ENCODE measurements around the gene MACC1. TPM values are rescaled to one million over a fixed set of nuclear protein-coding genes. Genes with fewer than 3 reads are reported as not detected.
"Not testable (repeated sequence)": the region's sequence is repeated elsewhere in the genome, so short reads cannot be mapped to it uniquely, and the experiment has no call there.

MACC1 gene
- total RNA-seq, 2 donors from 2014 or later: 1.5 to 2.5 TPM

DNA sequence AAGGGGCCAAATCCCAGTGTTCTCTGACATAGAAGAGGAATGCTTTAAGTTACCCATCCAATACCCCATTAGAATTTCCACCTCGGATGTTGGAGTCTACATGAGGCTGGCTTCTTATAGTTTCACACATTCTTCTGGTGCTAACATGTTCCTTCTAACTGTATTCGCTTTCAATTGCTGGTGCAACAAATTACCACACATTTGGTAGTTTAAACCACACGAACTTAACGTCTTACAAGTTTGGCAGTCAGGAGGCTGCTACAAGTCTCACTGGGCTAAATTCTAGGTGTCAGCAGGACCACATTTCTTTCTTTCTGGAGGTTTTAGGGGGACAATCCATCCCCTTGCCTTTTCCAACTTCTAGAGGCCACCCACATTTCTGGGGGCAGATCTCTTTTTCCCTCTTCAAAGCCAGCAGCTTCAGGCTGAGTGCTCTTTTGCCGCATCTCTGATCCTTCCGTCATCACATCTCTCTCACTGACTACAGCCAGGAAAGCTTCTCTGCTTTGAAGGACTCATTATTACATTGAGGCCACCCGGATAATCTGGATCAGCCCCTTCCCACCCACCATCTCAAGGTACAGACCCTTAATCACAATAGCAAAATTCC is 5.1 kb upstream of the MACC1 start:
- ATAC-seq (replicated peaks): no peak
- no peak overlapping the region for H3K4me3 Mint-ChIP-seq
- H3K4me1 Mint-ChIP-seq: peaks cover 7% of the 10 kb centered on the region
- no peak overlapping the region for H3K27ac Mint-ChIP-seq
- H3K9me3 Mint-ChIP-seq: peaks cover 9% of the 10 kb centered on the region
- H3K27me3 Mint-ChIP-seq: no peaks in the 10 kb centered on the region
- H3K36me3 Mint-ChIP-seq (ENCODE audit: low read depth): no peaks in the 10 kb centered on the region

DNA sequence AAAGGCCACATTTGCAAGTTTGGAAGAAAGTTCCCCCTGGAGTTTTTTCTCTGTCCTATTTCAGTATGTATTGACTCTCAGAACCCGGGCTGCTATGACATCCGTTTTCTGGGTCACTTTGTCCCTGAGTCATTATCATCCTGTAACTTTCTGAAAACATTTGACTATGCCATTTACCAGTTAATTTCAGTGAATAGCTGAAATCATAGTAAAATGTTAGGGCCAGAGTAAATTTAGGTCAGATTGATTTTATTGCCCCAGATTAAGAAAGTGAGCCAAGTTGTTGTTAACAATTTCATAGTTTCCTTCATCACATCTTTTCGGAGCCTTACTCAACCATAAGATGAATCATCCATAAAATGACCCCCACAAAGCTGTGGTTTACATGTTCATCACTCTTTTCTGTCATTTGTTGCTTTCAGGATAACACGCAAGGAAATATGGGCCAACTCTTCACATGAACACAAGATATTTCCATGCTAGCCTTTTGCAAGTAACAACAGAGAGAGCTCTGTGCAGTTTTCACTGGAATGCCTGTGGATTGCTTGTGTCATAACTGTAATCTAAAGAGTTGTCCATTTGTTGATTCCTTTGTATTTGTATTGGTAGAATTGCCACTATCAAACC is 3.9 kb upstream of the MACC1 start:
- H3K4me1 Mint-ChIP-seq: peaks cover 7% of the 10 kb centered on the region

DNA sequence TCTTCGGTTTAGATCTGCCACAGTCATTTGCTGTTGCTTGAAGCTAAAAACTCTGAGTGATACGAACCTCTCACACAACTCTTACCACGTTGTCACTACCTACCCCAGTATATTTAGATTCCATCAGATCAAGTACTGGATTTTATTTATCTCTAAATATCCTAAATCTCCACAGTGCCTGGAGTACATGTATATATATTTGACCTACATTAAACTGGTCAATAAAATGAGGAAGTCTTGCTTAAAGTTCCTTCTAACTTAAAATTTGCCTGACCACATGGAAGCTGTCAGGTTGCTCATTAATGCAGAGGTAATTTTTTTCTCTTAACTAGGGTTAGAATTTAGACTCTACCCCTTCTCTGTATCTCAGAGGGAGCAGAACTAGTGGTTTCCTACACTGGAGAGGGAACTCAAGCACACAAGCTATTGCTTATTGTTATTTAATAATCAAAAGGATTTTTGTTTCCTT is 3.1 kb upstream of the MACC1 start:
- Mint-ChIP-seq H3K4me3 (no peak overlapping the region), H3K27me3 (no peaks in the 10 kb centered on the region), H3K36me3 (ENCODE audit: low read depth) (no peaks in the 10 kb centered on the region), H3K4me1 (peaks cover 7% of the 10 kb centered on the region), H3K9me3 (peaks cover 5% of the 10 kb centered on the region), H3K27ac (peak overlapping the region; percentile 30)
- no peak for ATAC-seq (replicated peaks)

More for the DNA sequence above, 3.9 kb upstream of the MACC1 start:
- Mint-ChIP-seq H3K27me3 (no peaks in the 10 kb centered on the region), H3K9me3 (peaks cover 9% of the 10 kb centered on the region), H3K36me3 (ENCODE audit: low read depth) (no peaks in the 10 kb centered on the region), H3K4me3 (no peak overlapping the region), H3K27ac (peak overlapping the region; percentile 30)
- peak; percentile 51 for ATAC-seq (replicated peaks)

DNA sequence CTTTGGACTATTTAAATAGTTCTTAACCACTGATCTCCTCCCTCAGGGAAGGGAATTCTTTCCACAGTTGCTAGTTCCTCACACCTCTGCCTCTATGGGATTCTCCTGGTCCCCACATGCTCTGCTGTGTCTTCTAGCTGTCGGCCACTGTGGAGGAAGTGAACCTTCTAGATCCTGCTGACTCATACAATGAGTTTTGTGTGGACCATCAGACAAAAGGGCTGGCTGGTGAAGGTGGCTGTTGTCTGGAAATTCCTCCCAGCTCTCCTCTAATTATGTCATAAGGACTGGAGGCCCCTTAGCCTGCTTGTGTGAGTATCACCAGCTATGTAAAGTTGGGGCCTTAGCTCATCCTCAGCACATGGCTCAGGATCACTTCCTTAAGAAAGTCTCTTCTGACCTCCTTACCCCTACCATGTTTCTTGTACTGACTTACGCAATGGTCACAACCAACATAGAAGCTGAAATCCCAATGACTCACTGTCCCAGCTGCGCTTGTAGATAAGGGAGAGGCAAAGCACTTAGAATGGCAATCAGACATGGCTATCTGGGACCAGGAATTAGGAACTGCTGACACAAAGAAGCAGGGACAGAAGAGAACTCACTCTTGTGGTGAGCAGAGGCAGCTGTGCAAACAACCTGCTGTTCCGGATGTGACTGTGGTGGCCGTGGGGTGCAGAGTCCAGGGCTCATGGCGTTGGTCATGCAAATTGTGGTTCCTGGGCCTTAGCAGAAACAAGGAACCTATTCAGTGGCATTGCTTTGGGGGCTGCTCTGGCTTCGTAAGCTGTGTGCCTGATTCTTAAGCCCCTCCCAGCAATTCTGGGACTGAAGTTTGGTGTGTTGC is 2.5 kb upstream of the MACC1 start:
- Mint-ChIP-seq H3K36me3 (ENCODE audit: low read depth) (no peaks in the 10 kb centered on the region), H3K4me1 (peaks cover 7% of the 10 kb centered on the region), H3K4me3 (peak overlapping the region; percentile 4), H3K9me3 (peaks cover 5% of the 10 kb centered on the region), H3K27me3 (no peaks in the 10 kb centered on the region), H3K27ac (peak overlapping the region; percentile 64)
- ATAC-seq (replicated peaks): peak; percentile 56

DNA sequence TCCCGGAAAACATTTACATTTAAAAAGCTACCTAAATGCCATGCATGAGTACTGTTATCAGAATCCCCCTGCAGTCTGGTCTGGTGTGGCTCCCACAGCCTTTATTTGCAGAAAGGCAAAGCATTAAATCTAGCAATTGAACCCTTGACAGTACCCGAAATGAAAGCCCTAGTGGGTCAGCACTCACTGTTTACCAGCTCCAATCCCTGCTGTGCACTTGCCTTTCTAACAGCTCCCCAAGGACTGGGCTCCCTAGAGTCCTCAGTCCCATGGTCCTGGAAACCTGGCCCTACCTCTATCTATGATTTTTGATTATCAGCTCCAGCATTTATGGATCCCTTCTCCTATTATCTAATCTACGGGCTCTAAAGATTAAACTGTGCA is 1.9 kb upstream of the MACC1 start:
- H3K9me3 Mint-ChIP-seq: peaks cover 8% of the 10 kb centered on the region
- ATAC-seq (replicated peaks): no peak
- H3K4me3 Mint-ChIP-seq: no peak overlapping the region
- peaks cover 3% of the 10 kb centered on the region for H3K27me3 Mint-ChIP-seq
- peak overlapping the region; percentile 64 for H3K27ac Mint-ChIP-seq
- H3K36me3 Mint-ChIP-seq (ENCODE audit: low read depth): no peaks in the 10 kb centered on the region
- peaks cover 7% of the 10 kb centered on the region for H3K4me1 Mint-ChIP-seq

DNA sequence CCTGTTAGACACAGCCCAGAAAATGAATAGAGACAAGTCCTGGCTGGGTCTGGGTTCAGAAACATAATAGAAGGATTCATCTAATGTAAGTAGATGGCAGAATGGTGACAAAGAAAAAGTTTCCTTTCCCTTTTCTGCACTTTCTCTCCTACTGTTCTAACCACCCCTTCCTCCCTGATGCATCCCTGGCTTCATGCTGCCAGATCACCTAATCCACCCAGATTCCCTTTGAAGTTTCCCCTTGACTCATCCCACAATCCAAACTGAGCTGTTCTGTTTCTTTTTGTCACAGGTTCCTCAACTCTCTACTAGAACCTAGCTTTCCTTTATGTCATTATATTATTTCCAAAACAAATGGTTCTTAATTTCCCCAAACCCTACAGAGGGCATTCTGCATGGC is 1.1 kb upstream of the MACC1 start:
- ATAC-seq (replicated peaks): no peak
- Mint-ChIP-seq H3K9me3 (peaks cover 9% of the 10 kb centered on the region), H3K27ac (no peak overlapping the region), H3K27me3 (peaks cover 4% of the 10 kb centered on the region), H3K4me1 (peaks cover 7% of the 10 kb centered on the region), H3K4me3 (no peak overlapping the region), H3K36me3 (ENCODE audit: low read depth) (no peaks in the 10 kb centered on the region)

DNA sequence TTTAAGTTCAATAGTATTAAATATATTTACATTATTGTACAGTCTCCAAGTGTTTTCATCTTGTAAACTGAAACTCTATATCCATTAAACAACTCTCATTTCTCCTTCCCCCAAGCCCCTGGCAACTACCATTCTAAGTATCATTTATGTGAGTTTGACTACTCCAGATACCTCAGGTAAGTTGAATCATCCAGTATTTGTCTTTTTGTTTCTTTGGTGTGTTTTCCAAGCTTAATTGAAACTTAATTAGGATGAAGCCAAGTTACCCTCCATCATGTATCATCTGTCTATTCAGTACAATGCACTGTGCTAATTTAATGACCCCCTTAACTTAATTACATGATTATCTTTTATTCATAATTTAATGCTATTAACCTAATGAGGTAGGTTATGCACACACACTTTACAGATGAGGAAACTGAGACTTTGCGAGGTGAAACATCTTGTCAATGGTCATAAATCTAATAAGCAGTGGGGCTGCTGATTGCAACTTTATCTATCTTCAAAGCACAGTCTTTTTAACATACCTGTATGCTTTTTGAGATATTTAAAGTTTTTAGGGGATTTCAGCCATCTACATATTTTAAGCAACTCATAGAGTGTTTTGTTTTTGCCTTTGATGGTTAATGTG is 663 bp downstream of the MACC1 start:
- peaks cover 9% of the 10 kb centered on the region for H3K9me3 Mint-ChIP-seq
- no peak overlapping the region for H3K4me3 Mint-ChIP-seq
- H3K27me3 Mint-ChIP-seq: peaks cover 4% of the 10 kb centered on the region
- no peaks in the 10 kb centered on the region for H3K36me3 Mint-ChIP-seq (ENCODE audit: low read depth)
- no peak for ATAC-seq (replicated peaks)
- no peak overlapping the region for H3K27ac Mint-ChIP-seq
- peaks cover 7% of the 10 kb centered on the region for H3K4me1 Mint-ChIP-seq

DNA sequence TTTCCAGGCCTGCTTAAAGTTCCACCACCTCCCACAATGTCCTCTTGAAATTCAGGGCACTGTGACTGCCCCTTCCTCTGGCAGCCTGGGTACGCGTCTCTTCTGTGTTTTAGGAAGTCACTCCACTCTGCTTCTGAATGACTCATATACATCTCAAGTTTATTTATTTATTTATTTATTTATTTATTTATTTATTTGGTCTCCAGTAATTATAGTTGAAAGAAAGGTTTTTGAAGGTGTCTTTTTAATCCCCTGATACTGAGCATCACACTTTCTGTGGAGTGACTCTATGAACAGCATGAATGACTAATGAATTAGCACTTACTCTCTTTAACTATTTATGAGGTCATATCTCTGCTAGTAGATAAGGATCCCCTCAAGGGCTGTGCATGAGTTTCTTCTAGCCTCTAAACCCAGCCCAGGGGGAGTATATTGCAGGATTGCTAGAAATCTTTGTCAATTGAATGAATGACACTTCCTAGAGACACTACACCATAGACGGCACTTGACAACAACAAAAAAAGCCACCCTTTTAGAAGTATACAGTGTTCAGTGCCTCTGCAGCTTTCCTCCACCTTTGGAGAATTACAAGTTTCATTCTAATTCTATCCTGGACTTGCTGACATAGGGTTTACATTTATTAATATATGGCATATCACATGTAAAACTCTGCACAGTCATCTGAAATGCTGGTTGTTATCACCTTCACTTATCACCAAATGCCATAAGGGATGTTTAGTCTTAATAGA is 2.1 kb downstream of the MACC1 start:
- H3K9me3 Mint-ChIP-seq: peaks cover 12% of the 10 kb centered on the region
- H3K4me1 Mint-ChIP-seq: peaks cover 7% of the 10 kb centered on the region
- no peak overlapping the region for H3K4me3 Mint-ChIP-seq
- no peaks in the 10 kb centered on the region for H3K36me3 Mint-ChIP-seq (ENCODE audit: low read depth)
- H3K27ac Mint-ChIP-seq: no peak overlapping the region
- peaks cover 4% of the 10 kb centered on the region for H3K27me3 Mint-ChIP-seq
- no peak for ATAC-seq (replicated peaks)

DNA sequence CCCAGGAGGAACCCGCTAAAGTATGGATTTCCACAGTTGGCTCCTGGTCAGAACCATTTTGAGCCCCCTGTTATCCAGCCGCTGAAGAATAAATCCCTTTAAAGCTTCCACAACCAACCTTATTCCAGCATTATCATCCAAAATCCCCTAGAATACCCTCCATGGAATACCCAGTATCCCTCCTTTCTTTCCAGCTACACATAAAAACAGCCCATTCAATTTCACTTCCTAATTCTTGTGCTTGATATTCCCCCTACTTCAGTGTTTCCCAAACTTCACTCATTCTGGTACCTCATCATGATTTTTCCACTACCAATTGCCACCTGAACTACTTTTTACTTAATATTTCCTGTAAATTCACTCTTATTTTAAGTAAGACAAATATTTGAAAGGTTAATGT is 3.1 kb downstream of the MACC1 start:
- H3K9me3 Mint-ChIP-seq: peaks cover 12% of the 10 kb centered on the region
- no peak for ATAC-seq (replicated peaks)

DNA sequence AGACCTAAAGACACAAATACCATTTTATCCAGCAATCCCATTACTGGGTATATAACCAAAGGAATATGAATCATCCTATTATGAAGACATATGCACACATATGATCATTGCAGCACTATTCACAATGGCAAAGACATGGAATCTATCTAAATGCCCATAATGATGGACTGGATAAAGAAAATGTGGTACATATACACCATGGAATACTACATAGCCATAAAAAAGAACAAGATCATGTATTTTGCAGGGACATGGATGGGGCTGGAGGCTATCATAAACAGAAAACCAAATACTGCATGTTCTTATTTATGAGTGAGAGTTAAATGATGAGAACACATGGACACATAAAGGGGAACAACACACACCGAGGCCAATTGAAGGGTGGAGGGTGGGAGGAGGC is 3.8 kb downstream of the MACC1 start:
- no peaks in the 10 kb centered on the region for H3K4me1 Mint-ChIP-seq
- peaks cover 7% of the 10 kb centered on the region for H3K9me3 Mint-ChIP-seq
- H3K36me3 Mint-ChIP-seq (ENCODE audit: low read depth): no peaks in the 10 kb centered on the region
- no peak for ATAC-seq (replicated peaks)
- H3K4me3 Mint-ChIP-seq: no peak overlapping the region
- peaks cover 4% of the 10 kb centered on the region for H3K27me3 Mint-ChIP-seq
- H3K27ac Mint-ChIP-seq: no peak overlapping the region

More for the DNA sequence above, 3.1 kb downstream of the MACC1 start:
- H3K4me1 Mint-ChIP-seq: peaks cover under 1% of the 10 kb centered on the region
- H3K27me3 Mint-ChIP-seq: peaks cover 4% of the 10 kb centered on the region
- H3K27ac Mint-ChIP-seq: no peak overlapping the region
- H3K36me3 Mint-ChIP-seq (ENCODE audit: low read depth): no peaks in the 10 kb centered on the region
- H3K4me3 Mint-ChIP-seq: no peak overlapping the region

DNA sequence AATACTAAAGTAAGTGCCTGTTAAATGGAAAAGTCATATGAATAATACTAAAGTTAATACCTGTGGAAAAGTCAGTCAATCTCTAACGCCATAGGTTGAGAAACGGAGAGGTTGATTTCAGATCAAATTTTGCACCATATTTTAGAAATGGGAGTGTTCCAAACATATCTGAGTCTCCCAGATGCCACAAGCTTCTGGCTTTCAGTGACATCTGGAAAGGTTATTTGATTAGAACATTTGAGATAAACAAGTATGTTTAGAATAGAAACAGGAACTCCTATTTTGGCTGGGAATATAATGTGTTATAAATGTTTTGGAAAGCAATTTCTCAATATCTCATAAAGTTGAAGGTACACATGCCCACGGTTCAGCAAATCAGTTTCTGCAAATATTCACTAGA is 5.8 kb downstream of the MACC1 start:
- ATAC-seq (replicated peaks): no peak
- Mint-ChIP-seq H3K36me3 (ENCODE audit: low read depth) (no peaks in the 10 kb centered on the region), H3K9me3 (peaks cover 12% of the 10 kb centered on the region), H3K4me3 (no peak overlapping the region), H3K27ac (no peak overlapping the region), H3K27me3 (peaks cover 4% of the 10 kb centered on the region), H3K4me1 (no peaks in the 10 kb centered on the region)

DNA sequence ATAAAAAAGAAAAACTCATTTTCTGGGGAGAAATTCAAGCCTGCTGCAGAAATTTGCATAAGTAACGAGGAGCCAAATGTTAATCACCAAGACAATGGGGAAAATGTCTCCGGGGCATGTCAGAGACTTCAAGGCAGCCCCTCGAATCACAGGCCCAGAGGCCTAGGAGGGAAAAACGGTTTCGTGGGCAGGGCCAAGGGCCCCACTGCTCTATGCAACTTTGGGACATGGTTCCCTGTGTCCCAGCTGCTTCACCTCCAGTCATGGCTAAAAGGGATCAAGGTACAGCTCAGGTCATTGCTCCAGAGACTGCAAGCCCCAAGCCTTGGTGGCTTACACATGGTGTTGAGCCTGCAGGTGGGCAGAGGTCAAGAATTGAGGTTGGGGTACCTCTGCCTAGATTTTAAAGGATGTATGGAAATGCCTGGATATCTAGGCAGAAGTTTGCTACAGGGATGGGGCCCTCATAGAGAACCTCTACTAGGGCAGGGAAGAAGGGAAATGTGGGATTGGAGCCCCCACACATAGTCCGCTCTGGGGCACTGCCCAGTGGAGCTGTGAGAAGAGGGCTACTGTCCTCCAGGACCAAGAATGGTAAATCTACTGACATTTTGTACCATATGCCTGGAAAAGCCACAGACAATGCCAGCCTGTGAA is 8.4 kb downstream of the MACC1 start:
- Mint-ChIP-seq H3K27me3 (no peaks in the 10 kb centered on the region), H3K36me3 (ENCODE audit: low read depth) (no peaks in the 10 kb centered on the region), H3K9me3 (peaks cover 9% of the 10 kb centered on the region), H3K4me3 (no peak overlapping the region), H3K4me1 (no peaks in the 10 kb centered on the region), H3K27ac (no peak overlapping the region)
- no peak for ATAC-seq (replicated peaks)

DNA sequence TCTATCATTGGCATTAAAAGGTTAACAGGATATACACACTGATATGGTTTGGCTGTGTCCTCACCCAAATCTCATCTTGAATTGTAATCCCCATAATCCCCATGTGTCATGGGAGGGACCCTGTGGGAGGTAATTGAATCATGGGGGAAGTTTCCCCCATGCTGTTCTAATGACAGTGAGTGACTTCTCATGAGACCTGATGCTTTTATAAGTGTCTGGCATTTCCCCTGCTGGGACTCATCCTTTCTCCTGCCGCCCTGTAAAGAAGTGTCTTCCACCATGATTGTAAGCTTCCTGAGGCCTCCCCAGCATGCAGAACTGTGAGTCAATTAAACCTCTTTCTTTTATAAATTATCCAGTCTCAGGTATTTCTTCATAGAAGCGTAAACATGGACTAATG is 9.4 kb downstream of the MACC1 start:
- not testable (repeated sequence) for H3K4me3 Mint-ChIP-seq; H3K27me3 Mint-ChIP-seq; ATAC-seq (replicated peaks); H3K4me1 Mint-ChIP-seq; H3K36me3 Mint-ChIP-seq (ENCODE audit: low read depth); H3K27ac Mint-ChIP-seq; H3K9me3 Mint-ChIP-seq

All from activated T-helper 17 cell treated with anti-CD3 and anti-CD28 coated beads, Interleukin-2, amount 50 U/mL, for 72 hours (primary cell).